Chondrocyte (in vitro differentiated cells): ENCODE data around the gene SURF2. TPM values are rescaled to one million over a fixed set of nuclear protein-coding genes. Genes with fewer than 3 reads are reported as not detected.
A peak's percentile ranks its signal among the peaks of the same experiment; 100 is the strongest.

Experiments
- DNase-seq: peaks from one replicate; pipeline ENCODE4 v3.0.0; 2021; ENCODE audit warnings: mixed read lengths, low spot score
- H3K27ac Mint-ChIP-seq: one replicate; pipeline ENCODE4 v1.8.0; 2021; ENCODE audit warnings: mild to moderate bottlenecking, moderate library complexity, mixed read lengths; ENCODE audit not compliant: unreplicated experiment
- H3K27me3 Mint-ChIP-seq: 2 replicates; pipeline ENCODE4 v1.8.0; 2021; ENCODE audit warnings: low read depth, mixed read lengths
- H3K36me3 Mint-ChIP-seq: 2 replicates; pipeline ENCODE4 v1.8.0; 2021; ENCODE audit warnings: low read depth, mixed read lengths
- H3K4me1 Mint-ChIP-seq: 2 replicates; pipeline ENCODE4 v1.8.0; 2021; ENCODE audit warnings: low read depth, mild to moderate bottlenecking, mixed read lengths
- H3K4me3 Mint-ChIP-seq: one replicate; pipeline ENCODE4 v1.8.0; 2021; ENCODE audit warnings: mild to moderate bottlenecking, moderate library complexity, mixed read lengths; ENCODE audit not compliant: unreplicated experiment
- H3K9me3 Mint-ChIP-seq: 2 replicates; pipeline ENCODE4 v1.8.0; 2021; ENCODE audit warnings: low read depth, mixed read lengths
- CTCF ChIP-seq: fragments of 200-600 bp; sonication (generic); IDR thresholded peaks from 2 replicates; pipeline ENCODE4 v1.5.0; 2021; ENCODE audit warnings: antibody characterized with exemption, mild to moderate bottlenecking, moderate library complexity
- total RNA-seq: library from RNA; stranded (reverse); gene quantifications from 3 replicates; pipeline ENCODE4 v1.2.1, GENCODE V29; 2021

SURF2 gene
- total RNA-seq, 1 donor from 2014 or later, result 12.5 TPM

GRCh38 chr9:133362359-133363044 is 6.2 kb downstream of the SURF2 start:
- TF ChIP-seq CTCF, result no peak
- no peak for DNase-seq
- peaks cover 31% of the 10 kb centered on the region for H3K36me3 Mint-ChIP-seq
- no peak overlapping the region for H3K4me3 Mint-ChIP-seq
- H3K27me3 Mint-ChIP-seq, result no peaks in the 10 kb centered on the region
- no peak overlapping the region for H3K27ac Mint-ChIP-seq
- H3K4me1 Mint-ChIP-seq, result peaks cover 6% of the 10 kb centered on the region
- no peaks in the 10 kb centered on the region for H3K9me3 Mint-ChIP-seq

DNA sequence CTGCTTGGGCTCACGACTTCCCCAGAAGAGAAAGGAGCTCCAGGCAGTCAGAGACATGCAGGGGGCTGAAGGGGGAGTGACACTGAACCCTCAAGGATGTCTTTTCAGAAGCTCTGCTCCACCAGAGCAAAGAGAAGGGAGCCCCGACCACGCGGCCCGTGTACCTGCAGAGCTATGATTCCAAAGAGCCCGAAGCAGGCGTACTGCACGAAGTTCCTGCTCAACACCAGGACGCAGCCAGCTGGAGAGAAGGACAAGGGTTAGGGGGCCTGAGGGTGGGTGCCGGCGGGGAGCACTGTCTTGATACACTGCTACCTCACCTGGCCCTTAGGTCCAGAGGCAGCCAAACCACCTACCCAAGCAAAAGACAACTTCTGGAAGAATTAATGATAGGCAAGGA is 10.1 kb downstream of the SURF2 start:
- Mint-ChIP-seq H3K9me3 (no peaks in the 10 kb centered on the region), H3K36me3 (peaks cover 36% of the 10 kb centered on the region), H3K4me3 (no peak overlapping the region), H3K27ac (no peak overlapping the region), H3K4me1 (peaks cover 35% of the 10 kb centered on the region), H3K27me3 (no peaks in the 10 kb centered on the region)
- no peak for DNase-seq
- no peak for TF ChIP-seq CTCF

GRCh38 chr9:133367221-133367620 is 10.9 kb downstream of the SURF2 start:
- peaks cover 41% of the 10 kb centered on the region for H3K4me1 Mint-ChIP-seq
- H3K4me3 Mint-ChIP-seq, result no peak overlapping the region
- no peak for DNase-seq
- TF ChIP-seq CTCF, result no peak
- no peaks in the 10 kb centered on the region for H3K27me3 Mint-ChIP-seq
- no peaks in the 10 kb centered on the region for H3K9me3 Mint-ChIP-seq
- peaks cover 32% of the 10 kb centered on the region for H3K36me3 Mint-ChIP-seq
- H3K27ac Mint-ChIP-seq, result no peak overlapping the region

- Mint-ChIP-seq H3K36me3 (peaks cover 32% of the 10 kb centered on the region), H3K27ac (no peak overlapping the region), H3K4me3 (no peak overlapping the region), H3K27me3 (no peaks in the 10 kb centered on the region), H3K4me1 (peaks cover 47% of the 10 kb centered on the region), H3K9me3 (no peaks in the 10 kb centered on the region)
- DNase-seq, result no peak
- no peak for TF ChIP-seq CTCF
Observed at GRCh38 chr9:133367778-133368177, 11.4 kb downstream of the SURF2 start.

GRCh38 chr9:133368249-133368881 is 12.0 kb downstream of the SURF2 start:
- peaks cover 51% of the 10 kb centered on the region for H3K4me1 Mint-ChIP-seq
- H3K27me3 Mint-ChIP-seq, result no peaks in the 10 kb centered on the region
- no peak for TF ChIP-seq CTCF
- peak overlapping the region; percentile 63 for H3K27ac Mint-ChIP-seq
- H3K36me3 Mint-ChIP-seq, result peaks cover 28% of the 10 kb centered on the region
- no peak overlapping the region for H3K4me3 Mint-ChIP-seq
- H3K9me3 Mint-ChIP-seq, result no peaks in the 10 kb centered on the region
- DNase-seq, result no peak
